ENCODE data around the gene SPOCD1. TPM values are rescaled to one million over a fixed set of nuclear protein-coding genes. Genes with fewer than 3 reads are reported as not detected.

SPOCD1 gene
- total and polyA plus RNA-seq, 12 donors, result 0.09 to 2.4 (median 0.61) TPM

- intact Hi-C loops (cut with DNase I), result no loop called here
- Histone ChIP-seq H3K9me3 (replicated peaks in 1 of 3) (no peaks in the 10 kb centered on the region), H3K27ac (no peak overlapping the region), H3K4me1 (replicated peaks in 1 of 2) (peaks cover 9 to 15% of the 10 kb centered on the region in 2 donors), H3K4me3 (no peak overlapping the region), H3K27me3 (peaks cover 16% of the 10 kb centered on the region), H3K36me3 (replicated peaks in 1 of 2) (no peaks in the 10 kb centered on the region)
- TF ChIP-seq CTCF (IDR thresholded peaks at IDR 0.05) (no peak), POLR2A (IDR thresholded peaks at IDR 0.05) (no peak)
- WGBS, 4 donors, result 39 to 57% (median 43%) methylated on average over 2 of the region's 2 CpGs
- no peak for DNase-seq
These were observed 47.4 kb downstream of the SPOCD1 start for GRCh38 chr1:31768407-31768907.

- WGBS, 4 donors, result 83 to 91% (median 88%) methylated on average over 7 of the region's 7 CpGs
These were observed 48.6 kb downstream of the SPOCD1 start for GRCh38 chr1:31767225-31767624.

GRCh38 chr1:31765516-31765915, 50.3 kb downstream of the SPOCD1 start:
- Histone ChIP-seq H3K4me3 (no peak overlapping the region), H3K27me3 (peaks cover 2% of the 10 kb centered on the region), H3K36me3 (replicated peaks in 1 of 2) (no peaks in the 10 kb centered on the region), H3K4me1 (replicated peaks in 1 of 2) (peaks cover 14 to 19% of the 10 kb centered on the region in 2 donors), H3K27ac (no peak overlapping the region), H3K9me3 (replicated peaks in 1 of 3) (no peaks in the 10 kb centered on the region)
- intact Hi-C loops (cut with DNase I), result no loop called here
- no peak for TF ChIP-seq CTCF (IDR thresholded peaks at IDR 0.05)
- WGBS, 4 donors, result 75 to 87% (median 85%) methylated on average over 6 of the region's 6 CpGs
- no peak for DNase-seq

More at GRCh38 chr1:31767225-31767624, 48.6 kb downstream of the SPOCD1 start:
- Histone ChIP-seq H3K27ac (no peak overlapping the region), H3K4me1 (replicated peaks in 1 of 2) (peaks cover 12% of the 10 kb centered on the region in 2 donors), H3K27me3 (peaks cover 5% of the 10 kb centered on the region), H3K36me3 (replicated peaks in 1 of 2) (no peaks in the 10 kb centered on the region), H3K9me3 (replicated peaks in 1 of 3) (no peaks in the 10 kb centered on the region), H3K4me3 (no peak overlapping the region)
- intact Hi-C loops (cut with DNase I), result no loop called here
- no peak for TF ChIP-seq POLR2A (IDR thresholded peaks at IDR 0.05)
- TF ChIP-seq CTCF (IDR thresholded peaks at IDR 0.05), result no peak
- no peak for DNase-seq

GRCh38 chr1:31765041-31765467, 50.8 kb downstream of the SPOCD1 start:
- Histone ChIP-seq H3K27me3 (peaks cover 2% of the 10 kb centered on the region), H3K4me3 (no peak overlapping the region), H3K9me3 (replicated peaks in 1 of 3) (no peaks in the 10 kb centered on the region), H3K27ac (no peak overlapping the region), H3K4me1 (replicated peaks in 1 of 2) (peaks cover 17 to 23% of the 10 kb centered on the region in 2 donors), H3K36me3 (replicated peaks in 1 of 2) (no peaks in the 10 kb centered on the region)
- peak in 1 of 6 experiments; percentile 23 for TF ChIP-seq CTCF (IDR thresholded peaks at IDR 0.05)
- no peak for TF ChIP-seq POLR2A (IDR thresholded peaks at IDR 0.05)
- intact Hi-C loops (cut with DNase I), result no loop called here
- DNase-seq, result no peak
- WGBS, 4 donors, result 34 to 67% (median 47%) methylated on average over 1 to 5 of the region's 5 CpGs

Measured in adrenal gland (tissue), 12 donors.